Lower leg skin (tissue), 4 donors: Measurements from ENCODE around the gene RAD18. TPM values are rescaled to one million over a fixed set of nuclear protein-coding genes. Genes with fewer than 3 reads are reported as not detected.

Experiments used
- DNase-seq, 2 donors: peaks; one replicate each; pipeline ENCODE4 v3.0.0-alpha.2; 2019; ENCODE audit warnings: low spot score in 2 of 2
- H3K4me3 ChIP-seq: fragments of 200-600 bp; sonication (generic); 2 replicates; pipeline ENCODE4 v1.5.1; 2017; ENCODE audit warnings: mild to moderate bottlenecking, low read depth; ENCODE audit not compliant: poor library complexity, severe bottlenecking
- POLR2A ChIP-seq, 2 donors: fragments of 450-650 bp; IDR thresholded peaks; one replicate each; pipeline ENCODE4 v1.6.1; 2016 to 2017; ENCODE audit warnings: antibody characterized with exemption in 2 of 2, mild to moderate bottlenecking in 1 of 2, moderate library complexity in 1 of 2
- WGBS, 2 donors: methylation state at CpG; one replicate each; pipeline ENCODE4 v1.1.5; 2018; 5-methylcytosine and 5-hydroxymethylcytosine counted together
- intact Hi-C: fragments of 100-400 bp; cut with DNase I; formaldehyde crosslinking; loops from one replicate; pipeline ENCODE4 v1.15.0; 2023; ENCODE audit warnings: low total_unique reads
- total RNA-seq, 4 donors: library from RNA; depleted of rRNA; stranded (reverse); fragments of >200 nt; gene quantifications; one replicate each; pipeline ENCODE4 v1.1.0, GENCODE V29; 2016
- TF ChIP-seq, protein P1 (sequence below), 3 donors: fragments of 450-650 bp; IDR thresholded peaks; one replicate each; pipeline ENCODE4 v1.5.1; 2016; ENCODE audit warnings: antibody characterized with exemption in 3 of 3, mild to moderate bottlenecking in 3 of 3, moderate library complexity in 2 of 3

Gene RAD18
- total RNA-seq, 4 donors from 2014 or later, result 6.5 to 14.7 (median 9.2) TPM

DNA sequence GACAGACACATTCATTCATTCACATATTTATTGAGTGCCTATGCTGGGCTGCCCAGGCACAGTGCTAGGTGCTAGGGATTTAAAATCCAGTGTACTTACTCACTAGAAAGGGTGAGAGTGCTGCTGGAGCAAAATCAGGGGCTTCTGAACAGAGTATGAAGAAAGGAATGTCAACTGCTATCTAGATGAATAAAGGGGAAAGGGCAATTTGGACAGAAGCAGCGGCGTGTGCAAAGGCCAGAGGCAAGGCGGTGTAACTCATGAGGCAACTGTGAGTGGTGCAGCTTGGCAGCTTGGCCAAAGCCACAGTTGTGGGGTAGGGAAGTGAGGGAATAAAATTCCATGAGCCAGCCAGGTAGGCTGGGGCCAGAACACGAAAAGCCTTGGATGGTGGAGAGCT lies 76.7 kb downstream of the RAD18 start:
- intact Hi-C loops, result no loop called here
- WGBS, 2 donors, result 71 to 83% methylated on average over 4 of the region's 4 CpGs
- H3K4me3 ChIP-seq, result no peak overlapping the region

DNA sequence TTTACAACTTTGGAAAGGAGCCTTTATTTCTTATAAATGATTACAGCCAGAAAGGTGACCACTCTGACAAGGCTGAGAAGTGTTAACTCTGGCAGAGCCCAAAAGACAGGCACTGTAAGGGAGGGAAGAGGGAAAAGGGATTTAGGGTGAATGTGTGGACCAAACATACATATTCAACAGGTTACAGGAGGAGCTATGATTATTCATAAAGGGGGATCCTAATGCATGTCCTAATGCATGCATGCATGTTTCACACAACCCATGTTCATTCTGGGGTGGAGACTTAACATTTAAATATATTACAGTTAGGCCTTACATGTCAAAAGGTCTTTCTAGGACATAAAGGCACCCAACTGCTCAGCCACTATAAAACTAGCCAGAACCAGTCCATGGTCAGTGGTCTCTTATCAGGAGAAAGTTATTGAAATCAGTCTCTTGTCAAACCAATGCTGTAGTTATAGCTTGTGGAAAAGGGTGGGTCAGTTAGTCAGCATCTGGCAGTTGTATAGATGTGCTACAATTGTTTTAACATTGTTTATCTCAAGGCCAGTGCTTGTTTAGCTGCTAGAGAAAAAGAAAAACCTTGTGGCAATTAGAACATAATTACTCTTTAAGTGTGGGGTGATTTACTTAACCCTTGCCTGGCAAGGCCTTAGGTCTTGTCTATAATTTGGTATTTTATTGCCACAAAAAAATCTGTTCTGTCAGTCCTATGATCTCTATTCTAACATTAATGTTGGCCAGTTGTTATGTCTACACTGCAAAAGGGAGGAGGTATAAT lies 77.5 kb downstream of the RAD18 start:
- H3K4me3 ChIP-seq, result no peak overlapping the region
- TF ChIP-seq POLR2A (IDR thresholded peaks at IDR 0.05), result no peak
- TF ChIP-seq, protein P1, sequence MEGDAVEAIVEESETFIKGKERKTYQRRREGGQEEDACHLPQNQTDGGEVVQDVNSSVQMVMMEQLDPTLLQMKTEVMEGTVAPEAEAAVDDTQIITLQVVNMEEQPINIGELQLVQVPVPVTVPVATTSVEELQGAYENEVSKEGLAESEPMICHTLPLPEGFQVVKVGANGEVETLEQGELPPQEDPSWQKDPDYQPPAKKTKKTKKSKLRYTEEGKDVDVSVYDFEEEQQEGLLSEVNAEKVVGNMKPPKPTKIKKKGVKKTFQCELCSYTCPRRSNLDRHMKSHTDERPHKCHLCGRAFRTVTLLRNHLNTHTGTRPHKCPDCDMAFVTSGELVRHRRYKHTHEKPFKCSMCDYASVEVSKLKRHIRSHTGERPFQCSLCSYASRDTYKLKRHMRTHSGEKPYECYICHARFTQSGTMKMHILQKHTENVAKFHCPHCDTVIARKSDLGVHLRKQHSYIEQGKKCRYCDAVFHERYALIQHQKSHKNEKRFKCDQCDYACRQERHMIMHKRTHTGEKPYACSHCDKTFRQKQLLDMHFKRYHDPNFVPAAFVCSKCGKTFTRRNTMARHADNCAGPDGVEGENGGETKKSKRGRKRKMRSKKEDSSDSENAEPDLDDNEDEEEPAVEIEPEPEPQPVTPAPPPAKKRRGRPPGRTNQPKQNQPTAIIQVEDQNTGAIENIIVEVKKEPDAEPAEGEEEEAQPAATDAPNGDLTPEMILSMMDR (IDR thresholded peaks at IDR 0.05), result no peak
- DNase-seq, result no peak
- intact Hi-C loops, result no loop called here

More for the DNA sequence above, 76.7 kb downstream of the RAD18 start:
- no peak for DNase-seq
- no peak for TF ChIP-seq POLR2A (IDR thresholded peaks at IDR 0.05)
- TF ChIP-seq, protein P1 (IDR thresholded peaks at IDR 0.05), result no peak

DNA sequence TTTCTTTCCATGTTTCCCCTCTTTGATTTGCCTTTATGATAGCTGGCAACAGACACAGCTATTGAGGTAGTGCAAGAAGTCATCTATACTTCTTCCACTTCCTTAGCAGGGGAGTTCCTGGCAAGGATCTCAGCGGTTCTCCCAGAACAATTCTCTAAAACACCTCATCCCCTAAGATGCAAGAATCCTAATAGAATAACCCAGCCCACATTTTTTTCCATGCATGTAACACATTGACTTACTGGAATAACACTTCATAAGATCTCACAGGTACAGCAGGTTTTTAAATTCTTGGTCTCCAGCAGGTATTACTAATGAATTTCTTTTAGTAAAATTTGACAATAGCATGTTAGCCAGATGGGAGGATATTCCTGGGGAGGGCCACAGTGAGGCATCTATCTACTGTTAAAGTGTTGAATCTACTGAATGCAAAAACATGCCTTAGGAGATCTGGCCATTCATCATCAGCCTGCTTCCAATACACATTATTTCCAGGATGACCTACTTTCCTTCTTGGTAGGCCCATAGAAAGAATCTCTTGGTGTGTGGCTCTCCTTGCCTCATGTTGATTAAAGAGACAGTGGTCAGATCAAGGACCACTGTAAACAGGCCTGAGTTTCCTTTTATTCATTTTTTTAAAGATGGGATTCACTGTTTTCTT lies 78.5 kb downstream of the RAD18 start:
- TF ChIP-seq POLR2A (IDR thresholded peaks at IDR 0.05), result no peak
- TF ChIP-seq, protein P1 (IDR thresholded peaks at IDR 0.05), result no peak
- WGBS, 2 donors, result 96 to 97% methylated on average over 1 of the region's 1 CpG
- no peak for DNase-seq

DNA sequence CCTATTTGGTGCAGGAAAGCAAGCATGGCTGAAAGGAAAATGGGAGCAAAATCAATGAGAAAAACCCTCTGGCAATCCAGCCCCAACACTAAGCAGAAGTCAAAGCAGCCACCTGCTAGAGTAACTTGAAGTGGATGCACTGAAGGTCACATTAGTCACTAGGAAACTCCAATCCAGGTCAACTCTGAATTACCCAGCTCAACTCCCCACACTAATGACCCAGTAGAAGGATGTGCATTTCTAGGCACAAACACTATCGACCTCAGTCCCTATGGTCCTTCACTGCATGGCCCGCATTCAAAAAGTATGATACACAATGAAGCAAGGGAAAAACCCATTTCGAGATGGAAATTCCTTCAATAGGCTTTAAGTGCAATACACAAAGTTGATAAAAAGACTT lies 80.6 kb downstream of the RAD18 start:
- no peak overlapping the region for H3K4me3 ChIP-seq
- no peak for DNase-seq
- WGBS, 2 donors, result 92 to 98% methylated on average over 3 of the region's 3 CpGs
- TF ChIP-seq POLR2A (IDR thresholded peaks at IDR 0.05), result no peak
- TF ChIP-seq, protein P1 (IDR thresholded peaks at IDR 0.05), result no peak
- intact Hi-C loops, result no loop called here

More for the DNA sequence above, 78.5 kb downstream of the RAD18 start:
- H3K4me3 ChIP-seq, result no peak overlapping the region
- intact Hi-C loops, result no loop called here

DNA sequence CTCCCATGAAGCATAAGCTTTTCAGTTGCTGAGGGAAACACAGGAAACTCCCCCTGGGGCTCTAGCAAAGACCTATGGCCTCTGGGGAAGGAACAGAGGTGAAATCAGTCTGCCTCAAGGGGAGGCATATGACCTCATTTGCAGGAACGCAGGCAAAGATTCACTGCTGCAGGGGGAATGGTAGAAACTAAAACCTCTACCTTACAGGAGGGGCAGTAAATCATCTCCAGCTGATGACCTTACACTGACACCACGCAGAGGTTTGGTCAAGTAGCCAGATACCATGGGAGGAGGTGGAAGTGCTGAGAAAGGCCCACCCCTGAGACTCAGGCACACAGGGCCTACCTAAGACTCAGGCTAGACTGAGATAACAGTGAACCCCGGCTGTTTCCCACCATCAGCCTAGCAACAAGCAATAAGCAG lies 81.1 kb downstream of the RAD18 start:
- TF ChIP-seq, protein P1 (IDR thresholded peaks at IDR 0.05), result no peak
- TF ChIP-seq POLR2A (IDR thresholded peaks at IDR 0.05), result no peak
- H3K4me3 ChIP-seq, result no peak overlapping the region
- 68 to 79% methylated on average over 3 of the region's 3 CpGs for WGBS, 2 donors
- intact Hi-C loops, result no loop called here
- DNase-seq, result no peak
